Esophagus squamous epithelium (tissue), 4 donors: ENCODE measurements around the gene RANBP3L.

ENCODE experiments used
- CTCF ChIP-seq, 6 experiments: fragments of 450-650 bp in 4 of 6; fragments of 200-600 bp in 2 of 6; sonication (generic) in 2 of 6; IDR thresholded peaks; one replicate each; pipeline ENCODE4 v1.5.1; 2016 to 2019; ENCODE audit warnings: antibody characterized with exemption in 6 of 6, mild to moderate bottlenecking in 4 of 6, moderate library complexity in 4 of 6
- POLR2A ChIP-seq, 4 donors: fragments of 450-650 bp; IDR thresholded peaks; one replicate each; pipeline ENCODE4 v1.6.1; 2017; ENCODE audit warnings: antibody characterized with exemption in 4 of 4, mild to moderate bottlenecking in 4 of 4, moderate library complexity in 3 of 4

GRCh38 chr5:36202521-36202961, 99.2 kb downstream of the RANBP3L start:
- TF ChIP-seq CTCF (IDR thresholded peaks at IDR 0.05) (no peak), POLR2A (IDR thresholded peaks at IDR 0.05) (no peak)
